Cerebellar cortex (tissue), 1 donor: Measurements from ENCODE around the gene ARHGAP6.

Experiments used
- DNase-seq: peaks from one replicate; pipeline ENCODE4 v3.0.0-alpha.2; 2015; ENCODE audit warnings: low spot score

Gene ARHGAP6

DNA sequence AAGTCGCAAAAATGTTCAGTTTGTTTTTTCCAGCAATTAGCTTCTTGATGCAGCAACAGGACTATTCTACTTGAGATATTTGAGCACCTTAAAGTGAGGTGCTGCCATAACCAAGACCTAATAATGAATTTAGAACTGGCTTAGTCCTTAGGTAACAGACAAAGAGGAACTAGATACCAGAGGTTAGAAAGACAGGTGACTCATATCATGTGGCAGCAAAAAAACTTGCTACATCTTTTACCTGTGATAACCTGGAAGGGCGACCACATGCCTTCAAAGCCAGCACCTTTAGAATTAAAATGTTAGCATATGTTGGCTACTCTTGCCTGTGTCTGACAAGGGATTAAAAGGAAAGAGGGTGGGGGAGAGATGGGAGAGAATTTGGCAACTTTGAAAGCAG, 90.4 kb downstream of the ARHGAP6 start:
- no peak for DNase-seq

- DNase-seq: no peak
Observed at GRCh38 chrX:11567528-11568220, 98.0 kb downstream of the ARHGAP6 start.

GRCh38 chrX:11566789-11567188, 98.9 kb downstream of the ARHGAP6 start:
- DNase-seq: no peak

DNA sequence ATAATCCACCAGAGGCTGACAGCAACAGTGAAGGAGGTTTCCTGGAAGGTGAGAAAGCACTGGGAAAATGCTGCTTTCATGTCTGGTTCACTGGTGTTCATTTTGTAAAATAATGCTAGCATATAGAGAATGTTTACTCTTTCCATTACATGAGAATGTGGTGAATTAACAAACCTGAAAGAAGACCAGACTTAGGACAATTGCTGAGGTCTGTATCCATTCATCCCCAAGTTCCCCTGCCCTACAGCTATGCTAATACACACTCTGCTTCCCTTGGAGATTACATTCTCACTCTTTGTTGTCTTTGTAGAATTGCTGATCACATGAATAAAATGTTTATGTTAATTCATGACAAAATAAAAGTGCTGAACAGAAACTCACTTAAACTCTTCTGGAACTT, 99.5 kb downstream of the ARHGAP6 start:
- DNase-seq: no peak

DNA sequence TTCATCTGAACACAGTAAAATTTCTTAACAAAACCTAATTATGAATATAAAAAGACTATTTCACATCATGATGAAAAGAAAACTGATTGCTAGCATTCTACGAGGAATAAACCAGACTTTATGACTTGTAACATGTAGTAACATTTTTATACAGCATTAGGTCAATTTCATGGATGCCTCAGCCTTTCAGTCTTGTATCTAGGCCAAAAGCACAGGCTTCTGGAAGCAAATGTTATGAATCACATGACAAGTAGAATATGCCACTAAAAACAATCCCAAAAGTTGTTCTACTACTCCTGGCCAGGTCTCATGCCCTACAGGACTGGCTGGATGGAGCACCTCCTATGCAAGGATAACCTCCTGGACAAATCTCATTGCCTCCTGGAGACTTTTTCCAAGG, 101.2 kb downstream of the ARHGAP6 start:
- no peak for DNase-seq

GRCh38 chrX:11562570-11562969, 103.2 kb downstream of the ARHGAP6 start:
- DNase-seq: no peak

- peak; percentile 2 for DNase-seq
Observed at GRCh38 chrX:11558972-11559371, 106.7 kb downstream of the ARHGAP6 start.

DNA sequence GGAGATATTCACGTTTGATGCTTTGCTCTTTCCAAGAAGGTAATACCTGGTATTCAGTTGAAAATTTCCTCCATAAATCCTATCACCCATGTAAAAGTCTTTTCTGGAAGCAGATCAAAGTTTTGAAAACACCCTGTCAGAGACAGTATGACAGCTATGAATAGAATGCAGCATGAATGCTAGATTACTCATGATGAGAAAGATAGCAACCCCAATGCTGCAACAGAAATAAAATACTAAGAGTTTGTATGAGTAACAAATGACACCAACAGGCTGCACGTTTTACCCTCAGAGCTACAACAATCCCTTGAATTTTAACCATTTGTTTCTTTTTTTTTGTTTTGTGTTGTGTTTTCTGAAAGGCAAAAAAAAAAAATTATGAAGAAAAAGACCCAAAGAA, 108.6 kb downstream of the ARHGAP6 start:
- no peak for DNase-seq

DNA sequence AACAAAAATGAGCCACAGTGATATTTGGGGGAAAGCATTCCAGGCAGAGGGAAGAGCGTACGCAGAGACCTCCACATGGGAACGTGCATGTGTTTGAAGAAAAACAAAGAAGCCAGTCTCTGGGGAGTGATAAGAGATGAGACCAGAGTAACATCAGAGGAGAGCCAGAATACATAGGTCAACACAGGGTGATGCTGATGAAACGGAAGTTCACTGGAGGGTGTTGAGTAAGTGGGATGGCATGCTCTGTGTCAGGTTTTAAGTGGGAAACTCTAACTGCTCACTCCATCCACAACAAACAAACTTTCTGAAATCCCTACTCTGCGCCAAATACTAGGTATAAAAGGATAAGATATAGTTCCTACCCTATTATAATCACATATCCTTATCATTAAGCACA, 110.0 kb downstream of the ARHGAP6 start:
- no peak for DNase-seq

- DNase-seq: no peak
Observed at GRCh38 chrX:11553594-11553993, 112.1 kb downstream of the ARHGAP6 start.

GRCh38 chrX:11551151-11551550, 114.6 kb downstream of the ARHGAP6 start:
- DNase-seq: no peak

GRCh38 chrX:11546917-11547316, 118.8 kb downstream of the ARHGAP6 start:
- DNase-seq: no peak

DNA sequence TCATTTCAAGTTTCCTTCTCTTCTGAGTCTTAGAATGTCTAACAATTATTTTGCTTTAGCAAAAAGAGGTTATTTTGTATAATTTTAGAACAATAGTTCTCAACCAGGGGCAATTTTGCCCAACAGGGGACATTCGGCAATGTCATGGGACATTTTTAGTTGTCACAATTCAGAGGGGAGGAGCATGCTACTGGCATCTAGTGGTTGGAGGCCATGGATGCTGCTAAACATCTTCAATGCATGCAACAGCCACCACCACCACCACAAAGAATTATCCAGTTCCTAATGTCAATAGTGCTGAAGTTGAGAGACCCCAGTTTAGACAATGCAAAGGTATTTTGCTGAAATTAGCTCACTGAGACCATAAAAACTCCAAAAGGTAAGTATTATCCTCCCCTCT, 122.5 kb downstream of the ARHGAP6 start:
- DNase-seq: no peak

- DNase-seq: no peak
Observed at GRCh38 chrX:11541510-11541909, 124.2 kb downstream of the ARHGAP6 start.

- no peak for DNase-seq
Observed at GRCh38 chrX:11540532-11541377, 125.0 kb downstream of the ARHGAP6 start.

DNA sequence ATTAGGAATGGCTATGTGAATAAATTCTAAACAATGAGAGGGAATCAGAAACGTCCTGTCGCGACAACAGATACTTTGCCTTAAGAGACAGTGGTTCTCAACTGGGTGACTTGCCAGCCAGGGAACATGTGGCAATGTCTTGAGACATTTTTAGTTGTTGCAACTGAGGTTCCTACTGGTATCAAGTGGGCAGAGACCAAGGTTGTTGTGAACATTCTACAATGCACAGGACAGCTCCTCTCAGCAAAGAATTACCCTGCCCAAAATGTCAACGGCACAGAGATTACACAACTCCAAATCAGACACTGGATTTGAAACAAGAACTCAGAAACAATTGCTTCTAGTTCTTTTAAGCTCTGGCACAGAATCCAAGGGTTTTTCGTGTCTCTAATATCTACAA, 128.6 kb downstream of the ARHGAP6 start:
- DNase-seq: no peak

DNA sequence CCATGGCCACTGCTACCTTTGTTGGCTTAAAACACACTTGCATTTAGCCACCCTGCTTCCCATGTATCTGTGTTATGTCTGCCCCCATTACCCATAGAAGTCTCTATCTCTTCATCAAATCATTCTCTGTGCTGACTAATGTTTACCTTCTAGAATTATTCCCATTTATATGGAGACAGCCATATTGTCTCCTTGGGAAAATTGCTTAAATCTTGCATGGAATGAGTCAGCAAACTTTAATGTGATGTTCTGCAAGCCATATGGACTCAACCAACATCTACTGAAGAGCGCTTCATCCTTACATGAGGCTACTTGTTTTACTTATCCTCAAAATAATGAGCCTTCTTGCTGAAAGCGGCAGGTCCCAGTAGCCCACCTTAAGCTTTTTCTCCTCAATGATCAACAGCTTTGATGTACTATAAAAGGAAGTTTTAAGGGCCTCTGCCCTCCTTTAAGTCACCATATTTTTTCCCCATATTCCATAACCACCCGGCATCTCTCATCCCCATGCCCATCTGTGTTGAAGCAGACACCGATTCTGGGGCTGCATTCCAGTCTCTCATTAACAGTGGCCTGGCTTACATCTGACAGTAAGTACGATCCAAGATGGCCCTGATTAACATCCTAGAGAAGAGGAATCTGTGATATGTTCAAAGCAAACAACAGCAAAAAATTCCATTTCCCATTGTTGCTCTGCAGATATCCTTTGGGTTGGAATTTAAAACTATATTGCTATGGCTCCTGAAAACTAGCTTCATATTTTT, 130.4 kb downstream of the ARHGAP6 start:
- DNase-seq: no peak

- peak; percentile 81 for DNase-seq
Observed at GRCh38 chrX:11533199-11533651, 132.5 kb downstream of the ARHGAP6 start.

DNA sequence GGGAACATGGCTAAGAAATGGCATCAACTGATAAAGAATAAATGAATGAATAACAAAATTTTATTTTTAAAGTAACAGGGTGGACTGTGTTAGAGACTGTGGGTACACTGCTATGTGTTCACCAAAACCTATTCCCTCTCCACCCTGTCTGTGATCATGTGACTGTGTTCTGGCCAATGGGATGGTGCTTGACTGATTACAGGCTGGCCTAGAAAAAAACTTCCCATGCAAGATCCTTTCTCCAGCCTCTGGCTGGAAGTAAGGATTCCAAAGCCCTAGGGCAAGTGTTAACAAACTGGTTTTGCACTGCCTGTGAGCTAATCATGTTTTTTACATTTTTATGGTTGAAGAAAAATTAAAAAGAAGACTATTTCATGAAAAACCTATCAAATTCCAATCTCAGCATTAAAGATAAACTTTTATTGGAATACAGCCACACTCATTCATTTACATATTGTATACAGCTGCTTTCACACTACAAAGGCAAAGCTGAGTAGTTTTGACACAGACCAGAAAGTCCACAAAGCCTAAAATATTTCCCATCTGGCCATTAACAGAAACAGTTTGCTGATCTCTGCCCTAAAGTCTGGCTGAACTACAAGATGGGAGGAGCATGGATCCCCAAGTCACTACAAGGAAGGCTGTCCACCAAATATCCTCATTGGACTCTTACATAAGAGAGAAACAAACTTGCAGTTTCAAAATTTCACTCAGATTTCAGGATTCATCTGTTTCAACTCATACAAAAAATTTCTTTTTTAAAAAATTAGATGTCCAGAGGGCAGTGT, 133.2 kb downstream of the ARHGAP6 start:
- DNase-seq: no peak

GRCh38 chrX:11531226-11531625, 134.5 kb downstream of the ARHGAP6 start:
- DNase-seq: no peak

DNA sequence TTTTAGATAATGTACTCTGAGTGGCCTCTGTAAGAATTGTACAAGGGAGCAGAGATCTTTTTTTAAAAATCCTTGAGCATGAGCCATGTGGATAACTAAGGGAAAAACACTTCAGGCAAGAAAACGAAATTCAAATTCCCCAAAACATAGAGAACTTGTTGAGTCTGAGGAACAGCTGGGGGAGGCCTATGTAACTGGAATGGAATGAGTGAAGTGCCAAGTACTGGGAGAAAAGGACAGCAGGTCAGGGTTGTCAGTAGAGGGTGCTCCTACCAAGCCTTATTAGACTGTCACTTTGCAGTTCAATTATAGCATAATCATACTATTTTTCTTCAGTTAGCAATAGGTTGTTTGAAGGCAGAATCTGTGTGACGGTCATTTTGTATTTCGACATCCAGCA, 135.1 kb downstream of the ARHGAP6 start:
- DNase-seq: no peak

DNA sequence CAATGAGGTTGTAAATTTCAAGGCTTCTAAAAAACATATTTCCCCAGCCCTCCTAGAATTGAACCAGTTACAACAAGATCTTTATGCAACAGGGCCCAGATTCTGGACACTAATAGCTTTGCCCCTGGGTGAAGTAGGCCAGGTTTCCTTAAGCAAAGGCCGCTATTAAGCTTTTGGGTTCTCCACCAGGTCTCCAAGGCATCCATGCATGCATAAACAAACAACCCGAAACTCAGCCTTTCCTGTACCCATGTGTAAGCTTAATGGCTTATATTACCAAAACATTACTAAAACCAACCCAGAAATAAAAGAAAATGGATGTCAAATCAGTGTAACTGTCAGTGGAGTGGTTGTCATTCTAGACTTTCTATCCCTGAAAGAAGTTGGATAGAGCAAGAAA, 137.1 kb downstream of the ARHGAP6 start:
- no peak for DNase-seq
